Endothelial cell of umbilical vein (primary cell): ENCODE measurements around the gene GRM5.

Experiments used
- EZH2 ChIP-seq: IDR thresholded peaks from 2 replicates; pipeline ENCODE4 v1.6.1; 2012; ENCODE audit warnings: borderline replicate concordance, low read depth, mild to moderate bottlenecking, moderate library complexity, low read length, inconsistent platforms; ENCODE audit not compliant: severe bottlenecking
- FOS ChIP-seq: IDR thresholded peaks from 2 replicates; pipeline ENCODE4 v1.6.1; 2011; ENCODE audit warnings: mild to moderate bottlenecking, low read length, moderate library complexity, borderline replicate concordance; ENCODE audit not compliant: insufficient read depth
- POLR2A ChIP-seq: IDR thresholded peaks from 2 replicates; pipeline ENCODE4 v1.6.1; 2012; ENCODE audit warnings: low read depth, mild to moderate bottlenecking, control low read depth, low read length
- POLR2AphosphoS5 ChIP-seq: IDR thresholded peaks from 2 replicates; pipeline ENCODE4 v1.6.1; 2012; ENCODE audit warnings: low read depth, mild to moderate bottlenecking, control low read depth, low read length, moderate library complexity; ENCODE audit not compliant: insufficient read depth
- TF ChIP-seq, protein P1 (sequence below), 2 donors: IDR thresholded peaks; 1 replicate in 1 of 2; 2 replicates in 1 of 2; pipeline ENCODE4 v1.5.1; 2011; ENCODE audit warnings: low read length in 2 of 2, mild to moderate bottlenecking in 2 of 2, moderate library complexity in 2 of 2, control low read depth in 1 of 2, inconsistent platforms in 1 of 2, low read depth in 1 of 2; ENCODE audit not compliant: insufficient read depth in 1 of 2; ENCODE audit errors: extremely low read depth in 1 of 2
- TF ChIP-seq, protein P2 (sequence below): IDR thresholded peaks from 2 replicates; pipeline ENCODE4 v1.6.1; 2011; ENCODE audit not compliant: insufficient read depth, insufficient read length

GRCh38 chr11:88521399-88521798 is 544.4 kb downstream of the GRM5 start:
- TF ChIP-seq, protein P1, sequence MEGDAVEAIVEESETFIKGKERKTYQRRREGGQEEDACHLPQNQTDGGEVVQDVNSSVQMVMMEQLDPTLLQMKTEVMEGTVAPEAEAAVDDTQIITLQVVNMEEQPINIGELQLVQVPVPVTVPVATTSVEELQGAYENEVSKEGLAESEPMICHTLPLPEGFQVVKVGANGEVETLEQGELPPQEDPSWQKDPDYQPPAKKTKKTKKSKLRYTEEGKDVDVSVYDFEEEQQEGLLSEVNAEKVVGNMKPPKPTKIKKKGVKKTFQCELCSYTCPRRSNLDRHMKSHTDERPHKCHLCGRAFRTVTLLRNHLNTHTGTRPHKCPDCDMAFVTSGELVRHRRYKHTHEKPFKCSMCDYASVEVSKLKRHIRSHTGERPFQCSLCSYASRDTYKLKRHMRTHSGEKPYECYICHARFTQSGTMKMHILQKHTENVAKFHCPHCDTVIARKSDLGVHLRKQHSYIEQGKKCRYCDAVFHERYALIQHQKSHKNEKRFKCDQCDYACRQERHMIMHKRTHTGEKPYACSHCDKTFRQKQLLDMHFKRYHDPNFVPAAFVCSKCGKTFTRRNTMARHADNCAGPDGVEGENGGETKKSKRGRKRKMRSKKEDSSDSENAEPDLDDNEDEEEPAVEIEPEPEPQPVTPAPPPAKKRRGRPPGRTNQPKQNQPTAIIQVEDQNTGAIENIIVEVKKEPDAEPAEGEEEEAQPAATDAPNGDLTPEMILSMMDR (IDR thresholded peaks at IDR 0.05; ENCODE audit: extremely low read depth in 1 of 2, insufficient read depth in 1 of 2, low read depth in 1 of 2, low read length in 2 of 2): no peak
- TF ChIP-seq POLR2A (no peak), FOS (no peak), POLR2AphosphoS5 (no peak), EZH2 (no peak)
- TF ChIP-seq, protein P2, sequence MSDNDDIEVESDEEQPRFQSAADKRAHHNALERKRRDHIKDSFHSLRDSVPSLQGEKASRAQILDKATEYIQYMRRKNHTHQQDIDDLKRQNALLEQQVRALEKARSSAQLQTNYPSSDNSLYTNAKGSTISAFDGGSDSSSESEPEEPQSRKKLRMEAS: no peak
